ENCODE data around the gene BAIAP2. TPM values are rescaled to one million over a fixed set of nuclear protein-coding genes. Genes with fewer than 3 reads are reported as not detected.

Gene BAIAP2
- total RNA-seq, 1 donor from 2014 or later: 80.3 TPM

- H3K4me3 ChIP-seq (ENCODE audit: low read depth, low read length): no peak overlapping the region
- peaks cover 1% of the 10 kb centered on the region for H3K36me3 ChIP-seq (ENCODE audit: control insufficient read depth, insufficient read depth, low read length)
- no peak for TF ChIP-seq CTCF (IDR thresholded peaks at IDR 0.05; ENCODE audit: insufficient read depth, low read length, poor library complexity, severe bottlenecking)
- H3K27me3 ChIP-seq (ENCODE audit: control insufficient read depth, insufficient read depth, low read length): no peaks in the 10 kb centered on the region
- DNase-seq (ENCODE audit: low read depth): no peak
These were observed 29.9 kb downstream of the BAIAP2 start for GRCh38 chr17:81064678-81065475.

GRCh38 chr17:81065500-81065899 lies 30.5 kb downstream of the BAIAP2 start:
- Histone ChIP-seq H3K4me3 (ENCODE audit: low read depth, low read length) (no peak overlapping the region), H3K27me3 (ENCODE audit: control insufficient read depth, insufficient read depth, low read length) (no peaks in the 10 kb centered on the region), H3K36me3 (ENCODE audit: control insufficient read depth, insufficient read depth, low read length) (peaks cover 1% of the 10 kb centered on the region)
- no peak for DNase-seq (ENCODE audit: low read depth)
- TF ChIP-seq CTCF (IDR thresholded peaks at IDR 0.05; ENCODE audit: insufficient read depth, low read length, poor library complexity, severe bottlenecking): no peak

GRCh38 chr17:81066072-81066471 lies 31.1 kb downstream of the BAIAP2 start:
- no peak overlapping the region for H3K4me3 ChIP-seq (ENCODE audit: low read depth, low read length)
- DNase-seq (ENCODE audit: low read depth): no peak
- no peak for TF ChIP-seq CTCF (IDR thresholded peaks at IDR 0.05; ENCODE audit: insufficient read depth, low read length, poor library complexity, severe bottlenecking)
- H3K27me3 ChIP-seq (ENCODE audit: control insufficient read depth, insufficient read depth, low read length): no peaks in the 10 kb centered on the region
- peaks cover 1% of the 10 kb centered on the region for H3K36me3 ChIP-seq (ENCODE audit: control insufficient read depth, insufficient read depth, low read length)

GRCh38 chr17:81066771-81067315 lies 31.9 kb downstream of the BAIAP2 start:
- no peak for DNase-seq (ENCODE audit: low read depth)
- Histone ChIP-seq H3K36me3 (ENCODE audit: control insufficient read depth, insufficient read depth, low read length) (peaks cover 1% of the 10 kb centered on the region), H3K27me3 (ENCODE audit: control insufficient read depth, insufficient read depth, low read length) (no peaks in the 10 kb centered on the region), H3K4me3 (ENCODE audit: low read depth, low read length) (no peak overlapping the region)
- no peak for TF ChIP-seq CTCF (IDR thresholded peaks at IDR 0.05; ENCODE audit: insufficient read depth, low read length, poor library complexity, severe bottlenecking)

GRCh38 chr17:81067391-81067811 lies 32.5 kb downstream of the BAIAP2 start:
- H3K27me3 ChIP-seq (ENCODE audit: control insufficient read depth, insufficient read depth, low read length): no peaks in the 10 kb centered on the region
- H3K4me3 ChIP-seq (ENCODE audit: low read depth, low read length): no peak overlapping the region
- no peak for DNase-seq (ENCODE audit: low read depth)
- peaks cover 1% of the 10 kb centered on the region for H3K36me3 ChIP-seq (ENCODE audit: control insufficient read depth, insufficient read depth, low read length)
- TF ChIP-seq CTCF (IDR thresholded peaks at IDR 0.05; ENCODE audit: insufficient read depth, low read length, poor library complexity, severe bottlenecking): no peak
